HepG2 (cell line): ENCODE data around the gene NAV1. TPM values are rescaled to one million over a fixed set of nuclear protein-coding genes. Genes with fewer than 3 reads are reported as not detected.
A peak's percentile ranks its signal among the peaks of the same experiment; 100 is the strongest.

Experiments used
- ARID2 ChIP-seq: sonication (generic); formaldehyde crosslinking; IDR thresholded peaks from 2 replicates; pipeline ENCODE4 v1.8.1; 2022; ENCODE audit warnings: mild to moderate bottlenecking, missing genetic modification reagents, borderline replicate concordance
- IKZF4 ChIP-seq: sonication (generic); formaldehyde crosslinking; IDR thresholded peaks from 2 replicates; pipeline ENCODE4 v1.5.1; 2020; ENCODE audit warnings: borderline replicate concordance, mild to moderate bottlenecking, low read depth, missing genetic modification reagents; ENCODE audit errors: not compliant biosample characterization
- JARID2 ChIP-seq: sonication (generic); formaldehyde crosslinking; IDR thresholded peaks from 2 replicates; pipeline ENCODE4 v1.8.1; 2023; ENCODE audit warnings: missing genetic modification reagents, inconsistent platforms; ENCODE audit not compliant: insufficient replicate concordance
- PCBP2 ChIP-seq: fragments of 200-400 bp; formaldehyde crosslinking; optimal IDR thresholded peaks from 2 replicates; pipeline ENCODE3; 2018; ENCODE audit warnings: low read length, low read depth; ENCODE audit not compliant: poor library complexity, severe bottlenecking
- PTBP1 ChIP-seq: fragments of 200-400 bp; formaldehyde crosslinking; IDR thresholded peaks from 2 replicates; pipeline ENCODE4 v1.6.1; 2018; ENCODE audit warnings: low read length, low read depth; ENCODE audit not compliant: poor library complexity, severe bottlenecking
- SPEN ChIP-seq: sonication (generic); formaldehyde crosslinking; IDR thresholded peaks from 2 replicates; pipeline ENCODE4 v1.5.1; 2020; ENCODE audit warnings: low read depth, mild to moderate bottlenecking, missing genetic modification reagents
- ZNF615 ChIP-seq: sonication (generic); formaldehyde crosslinking; IDR thresholded peaks from 2 replicates; pipeline ENCODE4 v1.5.0; 2020; ENCODE audit warnings: mild to moderate bottlenecking, missing genetic modification reagents, borderline replicate concordance
- ZNF678 ChIP-seq: sonication (generic); formaldehyde crosslinking; IDR thresholded peaks from 2 replicates; pipeline ENCODE4 v1.4.0; 2020; ENCODE audit warnings: mild to moderate bottlenecking, missing genetic modification reagents
- ZNF891 ChIP-seq: sonication (generic); formaldehyde crosslinking; IDR thresholded peaks from 2 replicates; pipeline ENCODE4 v1.5.0; 2020; ENCODE audit warnings: mild to moderate bottlenecking, missing genetic modification reagents
- polyA plus RNA-seq, 8 experiments: library from polyadenylated mRNA; depleted of rRNA in 3 of 8; stranded (reverse) in 7 of 8; unstranded in 1 of 8; fragments of >200 nt; fragmentation: Illumina TruSeq in 4 of 8; extraction: Trizol in 4 of 8; gene quantifications; 2 replicates each; pipeline versions ENCODE4 v1.2.1 to v1.2.3, GENCODE V29; 2011 to 2016; ENCODE audit warnings: low read depth in 4 of 8, missing spikeins in 1 of 8, mixed read lengths in 1 of 8; ENCODE audit not compliant: insufficient read depth in 1 of 8
- total RNA-seq, 5 experiments: library from RNA; depleted of rRNA; stranded (reverse); fragments of >200 nt; fragmentation: Illumina TruSeq; extraction: Trizol; gene quantifications; 2 replicates each; pipeline ENCODE4 v1.2.3, GENCODE V29; 2016; ENCODE audit warnings: low read depth in 1 of 5
- TF ChIP-seq, protein P1 (sequence below): sonication (generic); formaldehyde crosslinking; IDR thresholded peaks from 2 replicates; pipeline ENCODE4 v1.4.0; 2020; ENCODE audit warnings: missing genetic modification reagents
- TF ChIP-seq, protein P2 (sequence below), 2 experiments: IDR thresholded peaks; 2 replicates each; pipeline ENCODE4 v1.6.1; 2011 to 2012; ENCODE audit warnings: low read length in 2 of 2, borderline replicate concordance in 1 of 2, low read depth in 1 of 2, mild to moderate bottlenecking in 1 of 2, moderate library complexity in 1 of 2
- TF ChIP-seq, protein P3 (sequence below): sonication (generic); formaldehyde crosslinking; IDR thresholded peaks from 2 replicates; pipeline ENCODE4 v1.4.0; 2020; ENCODE audit warnings: missing genetic modification reagents, borderline replicate concordance
- TF ChIP-seq, protein P4 (sequence below): IDR thresholded peaks from 2 replicates; pipeline ENCODE4 v1.6.1; 2016; ENCODE audit warnings: mild to moderate bottlenecking
- TF ChIP-seq, protein P5 (sequence below): IDR thresholded peaks from 2 replicates; pipeline ENCODE4 v1.6.1; 2018; ENCODE audit warnings: missing genetic modification reagents

The NAV1 gene
- total and polyA plus RNA-seq, 2 of the 13 experiments (the other 11 are each of a cell fraction or from before 2014, with no cell fraction given) = not detected

DNA sequence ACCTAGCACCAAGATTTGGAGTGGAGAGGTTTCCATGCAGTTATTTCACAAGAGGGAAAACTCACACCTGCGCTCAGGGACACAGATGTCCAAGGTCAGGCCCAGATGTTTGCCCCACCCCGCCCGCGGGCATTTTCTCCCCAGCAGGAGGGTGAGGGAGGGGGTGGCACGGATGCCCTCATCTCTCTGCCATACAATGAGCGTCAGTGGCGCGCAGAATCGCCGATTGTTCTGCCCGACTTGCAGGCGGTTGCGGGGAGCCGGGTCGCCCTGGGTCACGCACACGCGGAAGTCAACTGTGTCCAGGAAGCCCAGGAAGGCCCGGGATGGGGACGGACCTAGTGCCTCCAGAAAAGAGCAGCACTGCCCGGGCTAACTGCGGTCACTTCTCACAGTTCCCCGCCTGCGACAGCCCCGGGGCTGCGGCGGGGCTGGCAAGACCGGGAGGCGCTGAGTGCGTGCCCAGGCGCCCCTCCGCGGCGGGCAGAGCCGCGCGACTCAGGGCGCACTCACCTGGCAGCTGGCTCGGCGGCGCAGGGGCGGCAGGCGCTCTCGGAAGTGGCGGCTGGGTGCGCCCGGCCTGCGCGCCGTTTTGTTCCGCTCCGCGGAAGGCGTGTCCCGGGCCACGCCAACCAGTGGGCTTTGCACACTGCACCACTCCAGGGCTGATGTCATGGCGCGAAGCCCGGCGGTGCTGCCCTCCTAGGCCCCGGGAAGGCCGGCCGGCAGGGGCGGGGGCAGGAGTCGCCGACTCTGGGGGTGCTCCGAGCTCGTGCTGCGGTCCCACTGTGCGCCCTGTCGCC is 32.2 kb upstream of the NAV1 start, which contains the start of gene CSRP1 (continued):
- TF ChIP-seq, protein P1, sequence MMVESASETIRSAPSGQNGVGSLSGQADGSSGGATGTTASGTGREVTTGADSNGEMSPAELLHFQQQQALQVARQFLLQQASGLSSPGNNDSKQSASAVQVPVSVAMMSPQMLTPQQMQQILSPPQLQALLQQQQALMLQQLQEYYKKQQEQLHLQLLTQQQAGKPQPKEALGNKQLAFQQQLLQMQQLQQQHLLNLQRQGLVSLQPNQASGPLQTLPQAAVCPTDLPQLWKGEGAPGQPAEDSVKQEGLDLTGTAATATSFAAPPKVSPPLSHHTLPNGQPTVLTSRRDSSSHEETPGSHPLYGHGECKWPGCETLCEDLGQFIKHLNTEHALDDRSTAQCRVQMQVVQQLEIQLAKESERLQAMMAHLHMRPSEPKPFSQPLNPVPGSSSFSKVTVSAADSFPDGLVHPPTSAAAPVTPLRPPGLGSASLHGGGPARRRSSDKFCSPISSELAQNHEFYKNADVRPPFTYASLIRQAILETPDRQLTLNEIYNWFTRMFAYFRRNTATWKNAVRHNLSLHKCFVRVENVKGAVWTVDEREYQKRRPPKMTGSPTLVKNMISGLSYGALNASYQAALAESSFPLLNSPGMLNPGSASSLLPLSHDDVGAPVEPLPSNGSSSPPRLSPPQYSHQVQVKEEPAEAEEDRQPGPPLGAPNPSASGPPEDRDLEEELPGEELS (CRISPR knock-in tag) = no peak
- no peak for TF ChIP-seq IKZF4 (CRISPR knock-in tag)
- no peak for TF ChIP-seq ZNF678 (CRISPR knock-in tag)
- TF ChIP-seq, protein P2, sequence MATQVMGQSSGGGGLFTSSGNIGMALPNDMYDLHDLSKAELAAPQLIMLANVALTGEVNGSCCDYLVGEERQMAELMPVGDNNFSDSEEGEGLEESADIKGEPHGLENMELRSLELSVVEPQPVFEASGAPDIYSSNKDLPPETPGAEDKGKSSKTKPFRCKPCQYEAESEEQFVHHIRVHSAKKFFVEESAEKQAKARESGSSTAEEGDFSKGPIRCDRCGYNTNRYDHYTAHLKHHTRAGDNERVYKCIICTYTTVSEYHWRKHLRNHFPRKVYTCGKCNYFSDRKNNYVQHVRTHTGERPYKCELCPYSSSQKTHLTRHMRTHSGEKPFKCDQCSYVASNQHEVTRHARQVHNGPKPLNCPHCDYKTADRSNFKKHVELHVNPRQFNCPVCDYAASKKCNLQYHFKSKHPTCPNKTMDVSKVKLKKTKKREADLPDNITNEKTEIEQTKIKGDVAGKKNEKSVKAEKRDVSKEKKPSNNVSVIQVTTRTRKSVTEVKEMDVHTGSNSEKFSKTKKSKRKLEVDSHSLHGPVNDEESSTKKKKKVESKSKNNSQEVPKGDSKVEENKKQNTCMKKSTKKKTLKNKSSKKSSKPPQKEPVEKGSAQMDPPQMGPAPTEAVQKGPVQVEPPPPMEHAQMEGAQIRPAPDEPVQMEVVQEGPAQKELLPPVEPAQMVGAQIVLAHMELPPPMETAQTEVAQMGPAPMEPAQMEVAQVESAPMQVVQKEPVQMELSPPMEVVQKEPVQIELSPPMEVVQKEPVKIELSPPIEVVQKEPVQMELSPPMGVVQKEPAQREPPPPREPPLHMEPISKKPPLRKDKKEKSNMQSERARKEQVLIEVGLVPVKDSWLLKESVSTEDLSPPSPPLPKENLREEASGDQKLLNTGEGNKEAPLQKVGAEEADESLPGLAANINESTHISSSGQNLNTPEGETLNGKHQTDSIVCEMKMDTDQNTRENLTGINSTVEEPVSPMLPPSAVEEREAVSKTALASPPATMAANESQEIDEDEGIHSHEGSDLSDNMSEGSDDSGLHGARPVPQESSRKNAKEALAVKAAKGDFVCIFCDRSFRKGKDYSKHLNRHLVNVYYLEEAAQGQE (IDR thresholded peaks at IDR 0.05; ENCODE audit: borderline replicate concordance in 1 of 2, low read depth in 1 of 2, low read length in 2 of 2) = no peak
- TF ChIP-seq, protein P3, sequence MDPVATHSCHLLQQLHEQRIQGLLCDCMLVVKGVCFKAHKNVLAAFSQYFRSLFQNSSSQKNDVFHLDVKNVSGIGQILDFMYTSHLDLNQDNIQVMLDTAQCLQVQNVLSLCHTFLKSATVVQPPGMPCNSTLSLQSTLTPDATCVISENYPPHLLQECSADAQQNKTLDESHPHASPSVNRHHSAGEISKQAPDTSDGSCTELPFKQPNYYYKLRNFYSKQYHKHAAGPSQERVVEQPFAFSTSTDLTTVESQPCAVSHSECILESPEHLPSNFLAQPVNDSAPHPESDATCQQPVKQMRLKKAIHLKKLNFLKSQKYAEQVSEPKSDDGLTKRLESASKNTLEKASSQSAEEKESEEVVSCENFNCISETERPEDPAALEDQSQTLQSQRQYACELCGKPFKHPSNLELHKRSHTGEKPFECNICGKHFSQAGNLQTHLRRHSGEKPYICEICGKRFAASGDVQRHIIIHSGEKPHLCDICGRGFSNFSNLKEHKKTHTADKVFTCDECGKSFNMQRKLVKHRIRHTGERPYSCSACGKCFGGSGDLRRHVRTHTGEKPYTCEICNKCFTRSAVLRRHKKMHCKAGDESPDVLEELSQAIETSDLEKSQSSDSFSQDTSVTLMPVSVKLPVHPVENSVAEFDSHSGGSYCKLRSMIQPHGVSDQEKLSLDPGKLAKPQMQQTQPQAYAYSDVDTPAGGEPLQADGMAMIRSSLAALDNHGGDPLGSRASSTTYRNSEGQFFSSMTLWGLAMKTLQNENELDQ (CRISPR knock-in tag) = no peak
- no peak for TF ChIP-seq ZNF615
- TF ChIP-seq, protein P4, sequence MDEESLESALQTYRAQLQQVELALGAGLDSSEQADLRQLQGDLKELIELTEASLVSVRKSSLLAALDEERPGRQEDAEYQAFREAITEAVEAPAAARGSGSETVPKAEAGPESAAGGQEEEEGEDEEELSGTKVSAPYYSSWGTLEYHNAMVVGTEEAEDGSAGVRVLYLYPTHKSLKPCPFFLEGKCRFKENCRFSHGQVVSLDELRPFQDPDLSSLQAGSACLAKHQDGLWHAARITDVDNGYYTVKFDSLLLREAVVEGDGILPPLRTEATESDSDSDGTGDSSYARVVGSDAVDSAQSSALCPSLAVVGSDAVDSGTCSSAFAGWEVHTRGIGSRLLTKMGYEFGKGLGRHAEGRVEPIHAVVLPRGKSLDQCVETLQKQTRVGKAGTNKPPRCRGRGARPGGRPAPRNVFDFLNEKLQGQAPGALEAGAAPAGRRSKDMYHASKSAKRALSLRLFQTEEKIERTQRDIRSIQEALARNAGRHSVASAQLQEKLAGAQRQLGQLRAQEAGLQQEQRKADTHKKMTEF = no peak
- TF ChIP-seq, protein P5, sequence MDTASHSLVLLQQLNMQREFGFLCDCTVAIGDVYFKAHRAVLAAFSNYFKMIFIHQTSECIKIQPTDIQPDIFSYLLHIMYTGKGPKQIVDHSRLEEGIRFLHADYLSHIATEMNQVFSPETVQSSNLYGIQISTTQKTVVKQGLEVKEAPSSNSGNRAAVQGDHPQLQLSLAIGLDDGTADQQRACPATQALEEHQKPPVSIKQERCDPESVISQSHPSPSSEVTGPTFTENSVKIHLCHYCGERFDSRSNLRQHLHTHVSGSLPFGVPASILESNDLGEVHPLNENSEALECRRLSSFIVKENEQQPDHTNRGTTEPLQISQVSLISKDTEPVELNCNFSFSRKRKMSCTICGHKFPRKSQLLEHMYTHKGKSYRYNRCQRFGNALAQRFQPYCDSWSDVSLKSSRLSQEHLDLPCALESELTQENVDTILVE (CRISPR knock-in tag) = no peak
- no peak for TF ChIP-seq JARID2 (CRISPR knock-in tag)
- TF ChIP-seq PCBP2 = no peak
- peak; percentile 33; the same call in 1 of the 2 replicates for TF ChIP-seq SPEN (CRISPR knock-in tag)
- TF ChIP-seq ZNF891 = no peak; the same call in 1 of the 2 replicates
- TF ChIP-seq ARID2 (CRISPR knock-in tag) = 0 out of 2 replicates have a peak, but pooled peaks have one; percentile 33
- TF ChIP-seq PTBP1 = no peak
